OCI-LY1 (cell line): ENCODE data around the gene RALGPS2.

Experiments
- H2AFZ ChIP-seq: fragments of 200-600 bp; sonication (generic), shearing (Covaris generic); 2 replicates; pipeline ENCODE4 v1.6.0; 2014; ENCODE audit warnings: antibody characterized with exemption, mild to moderate bottlenecking, low read length
- H3F3A ChIP-seq: fragments of 200-600 bp; sonication (generic), shearing (Covaris generic); 2 replicates; pipeline ENCODE4 v1.6.0; 2014; ENCODE audit warnings: mild to moderate bottlenecking, antibody characterized with exemption, low read length, moderate library complexity; ENCODE audit not compliant: insufficient read depth
- H3K27ac ChIP-seq: fragments of 200-600 bp; sonication (generic); 2 replicates; pipeline ENCODE4 v1.5.1; 2014; ENCODE audit warnings: low read length, mixed run types, mild to moderate bottlenecking, low read depth; ENCODE audit not compliant: poor library complexity, severe bottlenecking
- H3K27me3 ChIP-seq: fragments of 200-600 bp; sonication (generic); 2 replicates; pipeline ENCODE4 v1.6.0; 2014; ENCODE audit warnings: antibody characterized with exemption, mild to moderate bottlenecking, low read length, moderate library complexity; ENCODE audit not compliant: insufficient read depth
- H3K36me3 ChIP-seq: fragments of 200-600 bp; sonication (generic); 2 replicates; pipeline ENCODE4 v1.6.1; 2014; ENCODE audit warnings: mild to moderate bottlenecking, antibody characterized with exemption, low read length, moderate library complexity, mixed read lengths; ENCODE audit not compliant: insufficient read depth
- H3K4me1 ChIP-seq: fragments of 200-600 bp; sonication (generic); 2 replicates; pipeline ENCODE4 v1.5.1; 2014; ENCODE audit warnings: mild to moderate bottlenecking, low read length, moderate library complexity; ENCODE audit not compliant: insufficient read depth, severe bottlenecking
- H3K4me2 ChIP-seq: fragments of 200-600 bp; sonication (generic), shearing (Covaris generic); 2 replicates; pipeline ENCODE4 v1.6.1; 2014; ENCODE audit warnings: low read length
- H3K4me3 ChIP-seq: fragments of 200-600 bp; sonication (generic); 2 replicates; pipeline ENCODE4 v1.5.1; 2014; ENCODE audit warnings: low read length, low read depth, mild to moderate bottlenecking, mixed read lengths; ENCODE audit not compliant: poor library complexity, severe bottlenecking
- H3K79me2 ChIP-seq: fragments of 200-600 bp; shearing (Covaris generic); 2 replicates; pipeline ENCODE4 v1.6.1; 2016; ENCODE audit warnings: mixed run types, low read length, mixed read lengths; ENCODE audit not compliant: insufficient read depth
- H3K9ac ChIP-seq: fragments of 200-600 bp; sonication (generic), shearing (Covaris generic); 2 replicates; pipeline ENCODE4 v1.6.1; 2014; ENCODE audit warnings: mild to moderate bottlenecking, low read length, mixed read lengths
- H3K9me2 ChIP-seq: fragments of 200-600 bp; sonication (generic), shearing (Covaris generic); 2 replicates; pipeline ENCODE4 v1.6.1; 2014; ENCODE audit warnings: low read depth, mild to moderate bottlenecking, low read length, mixed read lengths
- H3K9me3 ChIP-seq: fragments of 200-600 bp; shearing (Covaris generic); 2 replicates; pipeline ENCODE4 v1.6.1; 2014; ENCODE audit warnings: low read length, mixed read lengths
- H4K20me1 ChIP-seq: fragments of 200-600 bp; sonication (generic), shearing (Covaris generic); 2 replicates; pipeline ENCODE4 v1.6.0; 2016; ENCODE audit warnings: mild to moderate bottlenecking, low read length; ENCODE audit not compliant: insufficient read depth
- CTCF ChIP-seq: fragments of 200-600 bp; sonication (generic), shearing (Covaris generic); IDR thresholded peaks from 2 replicates; pipeline ENCODE4 v1.5.1; 2017; ENCODE audit warnings: mild to moderate bottlenecking, antibody characterized with exemption, low read length, moderate library complexity, mixed read lengths
- EZH2 ChIP-seq: fragments of 200-600 bp; sonication (generic), shearing (Covaris generic); IDR thresholded peaks from 2 replicates; pipeline ENCODE4 v1.8.0; 2017; ENCODE audit warnings: borderline replicate concordance, mixed run types, mild to moderate bottlenecking, antibody characterized with exemption, low read length, moderate library complexity, mixed read lengths

The RALGPS2 gene

GRCh38 chr1:178921499-178921898 lies 196.5 kb downstream of the RALGPS2 start:
- Histone ChIP-seq H3F3A (no peaks in the 10 kb centered on the region), H3K27me3 (no peaks in the 10 kb centered on the region), H3K4me2 (no peak overlapping the region), H3K4me1 (no peaks in the 10 kb centered on the region), H3K79me2 (no peaks in the 10 kb centered on the region), H2AFZ (no peak overlapping the region), H3K27ac (no peak overlapping the region), H4K20me1 (no peaks in the 10 kb centered on the region), H3K9me2 (no peaks in the 10 kb centered on the region), H3K9ac (no peak overlapping the region), H3K9me3 (no peaks in the 10 kb centered on the region), H3K36me3 (peaks cover 88% of the 10 kb centered on the region), H3K4me3 (no peak overlapping the region)
- TF ChIP-seq CTCF = no peak
- TF ChIP-seq EZH2 = no peak

GRCh38 chr1:178923512-178923911 lies 198.5 kb downstream of the RALGPS2 start:
- Histone ChIP-seq H3K9me3 (no peaks in the 10 kb centered on the region), H3K79me2 (no peaks in the 10 kb centered on the region), H3K9ac (no peak overlapping the region), H3K9me2 (no peaks in the 10 kb centered on the region), H2AFZ (no peak overlapping the region), H3K27me3 (no peaks in the 10 kb centered on the region), H3K4me3 (no peak overlapping the region), H3K36me3 (peaks cover 67% of the 10 kb centered on the region), H3K4me2 (no peak overlapping the region), H3F3A (no peaks in the 10 kb centered on the region), H3K4me1 (peaks cover under 1% of the 10 kb centered on the region), H4K20me1 (no peaks in the 10 kb centered on the region), H3K27ac (no peak overlapping the region)
- no peak for TF ChIP-seq EZH2
- TF ChIP-seq CTCF = no peak

- H3K9me2 ChIP-seq = no peaks in the 10 kb centered on the region
- H3K4me1 ChIP-seq = peaks cover 8% of the 10 kb centered on the region
- H3K79me2 ChIP-seq = no peaks in the 10 kb centered on the region
- no peak overlapping the region for H3K4me3 ChIP-seq
- H3K27ac ChIP-seq = no peak overlapping the region
- H4K20me1 ChIP-seq = no peaks in the 10 kb centered on the region
- H2AFZ ChIP-seq = no peak overlapping the region
- H3K9ac ChIP-seq = no peak overlapping the region
- TF ChIP-seq CTCF (no peak), EZH2 (no peak)
- H3K36me3 ChIP-seq = peaks cover 45% of the 10 kb centered on the region
- H3K27me3 ChIP-seq = no peaks in the 10 kb centered on the region
- no peak overlapping the region for H3K4me2 ChIP-seq
- no peaks in the 10 kb centered on the region for H3F3A ChIP-seq
- no peaks in the 10 kb centered on the region for H3K9me3 ChIP-seq
These were observed 201.0 kb downstream of the RALGPS2 start for GRCh38 chr1:178926046-178926445.
